ENCODE data around the gene IHH. TPM values are rescaled to one million over a fixed set of nuclear protein-coding genes. Genes with fewer than 3 reads are reported as not detected.

IHH gene
- polyA plus RNA-seq, 1 experiment: not detected

GRCh38 chr2:219071131-219071816, 10.6 kb upstream of the IHH start:
- Histone ChIP-seq H3K4me3 (ENCODE audit: low read depth, low read length) (no peak overlapping the region), H3K27ac (ENCODE audit: low read depth, low read length) (no peak overlapping the region), H3K9me3 (ENCODE audit: control insufficient read depth, insufficient read depth, low read length) (no peaks in the 10 kb centered on the region; the same call in 1 of the 2 replicates), H3K27me3 (ENCODE audit: control insufficient read depth, insufficient read depth, low read length) (no peaks in the 10 kb centered on the region)
- CTCF ChIA-PET: interaction anchor here (0.6 to 7.3 kb wide), 10 partner anchors 11 to 88 kb away, joined by 3 to 122 read pairs (median 21); partner anchors contain the start of gene NHEJ1
- POLR2A ChIA-PET: interaction anchor here (0.6 kb wide), 1 partner anchor 147 kb away, joined by 4 read pairs; no protein-coding TSS in a partner anchor
- TF ChIP-seq CTCF (IDR thresholded peaks at IDR 0.05; ENCODE audit: low read depth, low read length): no peak
- no peak for DNase-seq (ENCODE audit: low read depth, low spot score)

- CTCF ChIA-PET: interaction anchor here (1.3 to 11.6 kb wide), 3 partner anchors 10 to 91 kb away, joined by 5 to 180 read pairs (median 5); no protein-coding TSS in a partner anchor
- TF ChIP-seq CTCF (IDR thresholded peaks at IDR 0.05; ENCODE audit: low read depth, low read length): no peak
- no peak for DNase-seq (ENCODE audit: low read depth, low spot score)
- Histone ChIP-seq H3K27me3 (ENCODE audit: control insufficient read depth, insufficient read depth, low read length) (peaks cover 27% of the 10 kb centered on the region), H3K27ac (ENCODE audit: low read depth, low read length) (no peak overlapping the region), H3K9me3 (ENCODE audit: control insufficient read depth, insufficient read depth, low read length) (no peaks in the 10 kb centered on the region), H3K4me3 (ENCODE audit: low read depth, low read length) (no peak overlapping the region)
- POLR2A ChIA-PET: no interaction called here
These were observed 4.8 kb upstream of the IHH start for GRCh38 chr2:219065484-219065883.

- TF ChIP-seq CTCF (IDR thresholded peaks at IDR 0.05; ENCODE audit: low read depth, low read length): no peak
- CTCF ChIA-PET: interaction anchor here (1.7 to 11.6 kb wide), 5 partner anchors 11 to 95 kb away, joined by 5 to 180 read pairs (median 28); no protein-coding TSS in a partner anchor
- DNase-seq (ENCODE audit: low read depth, low spot score): no peak
- Histone ChIP-seq H3K9me3 (ENCODE audit: control insufficient read depth, insufficient read depth, low read length) (no peaks in the 10 kb centered on the region; the same call in 1 of the 2 replicates), H3K4me3 (ENCODE audit: low read depth, low read length) (no peak overlapping the region), H3K27me3 (ENCODE audit: control insufficient read depth, insufficient read depth, low read length) (peaks cover 58% of the 10 kb centered on the region), H3K27ac (ENCODE audit: low read depth, low read length) (no peak overlapping the region)
- POLR2A ChIA-PET: no interaction called here
These were observed 1.4 kb upstream of the IHH start for GRCh38 chr2:219062081-219062480.

GRCh38 chr2:219059725-219060682, 717 bp downstream of the IHH start:
- H3K27ac ChIP-seq (ENCODE audit: low read depth, low read length): no peak overlapping the region
- DNase-seq (ENCODE audit: low read depth, low spot score): no peak
- ChIA-PET POLR2A (interaction anchor here (2.2 kb wide), 1 partner anchor 59 kb away, joined by 5 read pairs; no protein-coding TSS in a partner anchor), CTCF (interaction anchor here (0.6 to 11.6 kb wide), 6 partner anchors 11 to 416 kb away, joined by 3 to 180 read pairs (median 22); no protein-coding TSS in a partner anchor)
- no peaks in the 10 kb centered on the region; the same call in 1 of the 2 replicates for H3K9me3 ChIP-seq (ENCODE audit: control insufficient read depth, insufficient read depth, low read length)
- peaks cover 78% of the 10 kb centered on the region for H3K27me3 ChIP-seq (ENCODE audit: control insufficient read depth, insufficient read depth, low read length)
- TF ChIP-seq CTCF (IDR thresholded peaks at IDR 0.05; ENCODE audit: low read depth, low read length): no peak
- no peak overlapping the region for H3K4me3 ChIP-seq (ENCODE audit: low read depth, low read length)

All from AG04450 (cell line).